Effector memory CD4-positive, alpha-beta T cell (primary cell): ENCODE results near the gene MBIP.
"Not testable (repeated sequence)": the region's sequence is repeated elsewhere in the genome, so short reads cannot be mapped to it uniquely, and the experiment has no call there.

Experiments
- DNase-seq, 3 donors: peaks; one replicate each; pipeline ENCODE4 v3.0.0-alpha.2; 2020
- H3K27ac ChIP-seq: 2 replicates; pipeline ENCODE4 v1.7.0; 2013; ENCODE audit warnings: mild to moderate bottlenecking, low read length, moderate library complexity; ENCODE audit not compliant: insufficient read depth, poor library complexity, severe bottlenecking
- H3K27me3 ChIP-seq: replicated peaks from 2 replicates; pipeline ENCODE4 v1.7.0; 2013; ENCODE audit warnings: mild to moderate bottlenecking, low read length; ENCODE audit not compliant: insufficient read depth, control insufficient read depth, poor library complexity, severe bottlenecking
- H3K36me3 ChIP-seq: 2 replicates; pipeline ENCODE4 v1.7.0; 2013; ENCODE audit warnings: mild to moderate bottlenecking, low read length, moderate library complexity; ENCODE audit not compliant: control insufficient read depth, insufficient read depth
- H3K4me1 ChIP-seq: 2 replicates; pipeline ENCODE4 v1.7.0; 2013; ENCODE audit warnings: low read length, mild to moderate bottlenecking; ENCODE audit not compliant: control insufficient read depth, insufficient read depth, poor library complexity, severe bottlenecking
- H3K4me3 ChIP-seq: 2 replicates; pipeline ENCODE4 v1.7.0; 2013; ENCODE audit warnings: low read length, low read depth, mild to moderate bottlenecking; ENCODE audit not compliant: insufficient read depth, poor library complexity, severe bottlenecking
- H3K9me3 ChIP-seq: 2 replicates; pipeline ENCODE4 v1.7.0; 2013; ENCODE audit warnings: mild to moderate bottlenecking, low read length, moderate library complexity; ENCODE audit not compliant: control insufficient read depth
- total RNA-seq, 3 donors: gene quantifications; one replicate each; lab custom pipeline; 2026; lab: John Stamatoyannopoulos, UW

MBIP gene
- 13.1 to 19.7 (median 18.0) reads per million in 3 donors for total RNA-seq

DNA sequence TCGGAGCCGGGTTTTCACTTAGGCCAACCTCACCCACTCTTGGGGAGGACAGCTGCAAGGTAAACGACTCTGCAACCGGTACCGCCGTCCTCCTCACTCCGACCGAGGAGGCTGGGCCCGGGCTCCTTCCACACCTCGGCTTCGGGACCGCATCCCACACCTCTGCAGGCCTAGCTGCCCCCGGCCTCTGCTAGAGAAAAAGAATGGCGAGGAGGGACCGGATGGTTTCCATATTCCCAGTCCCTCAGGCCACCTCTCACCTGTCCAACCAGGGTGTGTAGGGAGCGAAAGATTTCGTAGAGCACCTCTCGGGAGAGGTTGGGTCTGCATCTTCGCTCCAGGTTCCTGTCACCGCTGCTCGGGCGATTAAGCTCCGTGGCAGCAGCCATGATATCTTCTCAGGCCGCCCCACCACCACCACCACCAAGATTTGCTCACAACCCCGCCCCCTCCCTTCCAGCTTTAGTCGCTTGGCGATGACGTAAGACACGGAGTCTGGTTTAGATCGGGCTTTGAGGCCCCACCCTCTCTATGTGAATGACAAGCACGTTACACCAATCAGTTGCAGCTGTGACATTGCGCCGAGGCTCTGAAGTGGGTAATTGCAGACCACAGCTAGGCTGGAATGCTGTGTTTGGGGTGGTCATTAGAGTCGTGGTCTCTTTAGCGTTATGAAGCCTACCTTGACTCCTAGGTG, at the start of gene MBIP:
Gene MBIP, minus strand, starts transcription at position 438 of the 697 bp plus-strand sequence. Its CDS starts 49 bp downstream, at position 389.
- peaks cover 3% of the 10 kb centered on the region for H3K4me1 ChIP-seq
- H3K4me3 ChIP-seq: peak within 1 kb of the TSS; percentile 99
- H3K9me3 ChIP-seq: no peaks in the 10 kb centered on the region
- peak; percentile 81 to 88 (median 83) for DNase-seq
- no peaks in the 10 kb centered on the region for H3K36me3 ChIP-seq
- H3K27ac ChIP-seq: peak within 1 kb of the TSS; percentile 80
- no peaks in the 10 kb centered on the region for H3K27me3 ChIP-seq

GRCh38 chr14:36367985-36368774, 47.7 kb upstream of the MBIP start:
- H3K4me3 ChIP-seq: no peak overlapping the region
- H3K4me1 ChIP-seq: no peaks in the 10 kb centered on the region
- no peaks in the 10 kb centered on the region for H3K27me3 ChIP-seq
- no peaks in the 10 kb centered on the region for H3K9me3 ChIP-seq
- H3K27ac ChIP-seq: no peak overlapping the region
- H3K36me3 ChIP-seq: no peaks in the 10 kb centered on the region
- DNase-seq: no peak

- H3K4me1 ChIP-seq: no peaks in the 10 kb centered on the region
- H3K36me3 ChIP-seq: no peaks in the 10 kb centered on the region
- H3K27me3 ChIP-seq: no peaks in the 10 kb centered on the region
- no peaks in the 10 kb centered on the region for H3K9me3 ChIP-seq
- DNase-seq: no peak
- no peak overlapping the region for H3K27ac ChIP-seq
- H3K4me3 ChIP-seq: no peak overlapping the region
These were observed 45.3 kb upstream of the MBIP start for GRCh38 chr14:36365766-36366165.

- no peaks in the 10 kb centered on the region for H3K27me3 ChIP-seq
- no peak overlapping the region for H3K4me3 ChIP-seq
- H3K9me3 ChIP-seq: no peaks in the 10 kb centered on the region
- no peaks in the 10 kb centered on the region for H3K36me3 ChIP-seq
- no peaks in the 10 kb centered on the region for H3K4me1 ChIP-seq
- no peak overlapping the region for H3K27ac ChIP-seq
- no peak for DNase-seq
These were observed 43.3 kb upstream of the MBIP start for GRCh38 chr14:36363704-36364103.

- no peak overlapping the region for H3K27ac ChIP-seq
- no peaks in the 10 kb centered on the region for H3K27me3 ChIP-seq
- no peak overlapping the region for H3K4me3 ChIP-seq
- H3K9me3 ChIP-seq: no peaks in the 10 kb centered on the region
- no peak for DNase-seq
- H3K36me3 ChIP-seq: no peaks in the 10 kb centered on the region
- no peaks in the 10 kb centered on the region for H3K4me1 ChIP-seq
These were observed 42.2 kb upstream of the MBIP start for GRCh38 chr14:36362648-36363047.

GRCh38 chr14:36361210-36361853, 40.9 kb upstream of the MBIP start:
- Histone ChIP-seq H3K27me3 (no peaks in the 10 kb centered on the region), H3K36me3 (no peaks in the 10 kb centered on the region), H3K4me1 (no peaks in the 10 kb centered on the region), H3K4me3 (no peak overlapping the region), H3K9me3 (no peaks in the 10 kb centered on the region), H3K27ac (no peak overlapping the region)
- DNase-seq: no peak

GRCh38 chr14:36356862-36357261, 36.4 kb upstream of the MBIP start:
- Histone ChIP-seq H3K27me3 (no peaks in the 10 kb centered on the region), H3K4me3 (no peak overlapping the region), H3K4me1 (no peaks in the 10 kb centered on the region), H3K36me3 (no peaks in the 10 kb centered on the region), H3K27ac (no peak overlapping the region), H3K9me3 (no peaks in the 10 kb centered on the region)
- no peak for DNase-seq

GRCh38 chr14:36346052-36346451, 25.6 kb upstream of the MBIP start:
- no peak for DNase-seq
- Histone ChIP-seq H3K27ac (no peak overlapping the region), H3K4me1 (no peaks in the 10 kb centered on the region)

DNA sequence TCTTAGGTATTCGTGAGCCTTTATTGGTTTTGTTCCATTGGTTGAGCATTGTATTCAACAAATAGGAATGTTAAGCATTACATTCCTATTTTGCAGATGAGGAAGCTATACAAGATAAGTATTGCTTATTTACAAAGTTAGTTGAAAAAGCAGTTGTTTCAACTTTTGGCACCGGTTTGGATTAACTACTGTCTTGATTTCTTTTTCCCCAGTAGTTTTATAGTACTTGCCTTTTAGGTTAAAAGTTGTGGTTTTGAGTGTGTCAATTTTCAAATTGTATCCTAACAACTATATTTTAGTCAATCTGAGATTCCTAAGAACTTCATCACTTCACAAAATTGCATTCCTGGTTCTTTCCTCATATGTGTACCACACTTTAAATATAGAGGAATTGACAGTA, 23.8 kb upstream of the MBIP start:
- H3K27ac ChIP-seq: no peak overlapping the region
- no peak for DNase-seq
- H3K9me3 ChIP-seq: no peaks in the 10 kb centered on the region
- no peaks in the 10 kb centered on the region for H3K27me3 ChIP-seq
- no peaks in the 10 kb centered on the region for H3K4me1 ChIP-seq
- H3K4me3 ChIP-seq: no peak overlapping the region
- no peaks in the 10 kb centered on the region for H3K36me3 ChIP-seq

More at GRCh38 chr14:36346052-36346451, 25.6 kb upstream of the MBIP start:
- no peaks in the 10 kb centered on the region for H3K9me3 ChIP-seq
- H3K27me3 ChIP-seq: no peaks in the 10 kb centered on the region
- no peak overlapping the region for H3K4me3 ChIP-seq
- no peaks in the 10 kb centered on the region for H3K36me3 ChIP-seq

DNA sequence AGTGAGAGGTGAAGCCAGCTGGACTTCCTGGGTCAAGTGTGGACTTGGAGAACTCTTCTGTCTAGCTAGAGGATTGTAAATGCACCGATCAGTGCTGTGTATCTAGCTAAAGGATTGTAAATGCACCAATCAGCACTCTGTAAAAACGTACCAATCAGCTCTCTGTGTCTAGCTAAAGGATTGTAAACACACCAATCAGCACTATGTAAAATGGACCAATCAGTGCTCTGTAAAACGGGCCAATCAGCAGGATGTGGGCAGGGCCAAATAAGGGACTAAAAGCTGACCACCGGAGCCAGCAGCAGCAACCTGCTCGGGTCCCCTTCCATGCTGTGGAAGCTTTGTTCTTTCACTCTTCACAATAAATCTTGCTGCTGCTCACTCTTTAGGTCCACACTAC, 21.4 kb upstream of the MBIP start:
- DNase-seq, H3K27me3 ChIP-seq, H3K36me3 ChIP-seq, H3K27ac ChIP-seq, H3K4me1 ChIP-seq, H3K4me3 ChIP-seq, H3K9me3 ChIP-seq: not testable (repeated sequence)
